ENCODE measurements around the gene ZNF286A. TPM values are rescaled to one million over a fixed set of nuclear protein-coding genes. Genes with fewer than 3 reads are reported as not detected.

Gene ZNF286A
- polyA plus RNA-seq, 1 donor (not counting 4 experiments of a cell fraction or from before 2014, with no cell fraction given) = 19.5 TPM

DNA sequence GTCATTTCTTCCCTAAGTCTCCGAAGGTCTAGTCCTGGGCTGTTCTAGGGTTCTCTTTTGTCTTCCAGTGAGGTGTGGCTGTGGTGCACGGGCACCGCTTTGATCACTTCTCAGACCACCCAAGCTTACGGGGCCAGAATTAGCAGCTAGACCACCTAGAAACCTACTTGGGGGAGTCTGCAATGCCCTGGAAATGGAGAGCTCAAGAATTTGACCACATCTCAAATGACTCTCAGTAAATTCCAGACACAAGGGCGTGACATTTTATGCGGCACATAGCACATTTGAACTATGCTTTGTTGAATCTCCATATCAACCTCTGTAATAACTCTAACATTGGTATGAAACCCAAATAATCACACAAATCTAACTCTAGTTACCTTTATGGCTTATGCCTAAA is 40.3 kb upstream of the ZNF286A start:
- Histone ChIP-seq H3K27me3 (ENCODE audit: control insufficient read depth, extremely low read depth, insufficient read depth, low read length) (no peaks in the 10 kb centered on the region), H2AFZ (ENCODE audit: control insufficient read depth, low read length) (no peak overlapping the region), H3K9me3 (ENCODE audit: control insufficient read depth, low read depth, low read length) (no peaks in the 10 kb centered on the region), H3K27ac (ENCODE audit: control insufficient read depth, insufficient read depth, low read length) (peak overlapping the region; percentile 90), H3K36me3 (ENCODE audit: control insufficient read depth in 2 of 2, extremely low read depth in 1 of 2, insufficient read depth in 2 of 2, low read length in 2 of 2) (peaks cover 0 to 2% of the 10 kb centered on the region in 2 experiments), H4K20me1 (ENCODE audit: control insufficient read depth, extremely low read depth, insufficient read depth, low read length) (no peaks in the 10 kb centered on the region), H3K79me2 (ENCODE audit: control insufficient read depth, insufficient read depth, low read length) (no peaks in the 10 kb centered on the region), H3K4me3 (ENCODE audit: control insufficient read depth in 2 of 3, extremely low read depth in 1 of 3, insufficient read depth in 2 of 3, low read depth in 1 of 3, low read length in 3 of 3) (no peak overlapping the region), H3K4me2 (ENCODE audit: control insufficient read depth, extremely low read depth, insufficient read depth, low read depth, low read length) (peak overlapping the region; percentile 72), H3K4me1 (ENCODE audit: control insufficient read depth, extremely low read depth, insufficient read depth, low read length) (peaks cover 51% of the 10 kb centered on the region), H3K9me1 (ENCODE audit: control insufficient read depth, extremely low read depth, insufficient read depth, low read length) (no peaks in the 10 kb centered on the region), H3K9ac (ENCODE audit: control insufficient read depth, extremely low read depth, insufficient read depth, low read length) (peak overlapping the region; percentile 43)
- dilution Hi-C loops (cut with MboI; ENCODE audit: extremely low pct_ligation_motif_present, low sequenced_read_pairs) = no loop called here
- FAIRE-seq = no peak
- no peak for DNase-seq (ENCODE audit: low read depth, low spot score)
- no peak for TF ChIP-seq EZH2 (IDR thresholded peaks at IDR 0.05; ENCODE audit: low read length)
- TF ChIP-seq, protein P1, sequence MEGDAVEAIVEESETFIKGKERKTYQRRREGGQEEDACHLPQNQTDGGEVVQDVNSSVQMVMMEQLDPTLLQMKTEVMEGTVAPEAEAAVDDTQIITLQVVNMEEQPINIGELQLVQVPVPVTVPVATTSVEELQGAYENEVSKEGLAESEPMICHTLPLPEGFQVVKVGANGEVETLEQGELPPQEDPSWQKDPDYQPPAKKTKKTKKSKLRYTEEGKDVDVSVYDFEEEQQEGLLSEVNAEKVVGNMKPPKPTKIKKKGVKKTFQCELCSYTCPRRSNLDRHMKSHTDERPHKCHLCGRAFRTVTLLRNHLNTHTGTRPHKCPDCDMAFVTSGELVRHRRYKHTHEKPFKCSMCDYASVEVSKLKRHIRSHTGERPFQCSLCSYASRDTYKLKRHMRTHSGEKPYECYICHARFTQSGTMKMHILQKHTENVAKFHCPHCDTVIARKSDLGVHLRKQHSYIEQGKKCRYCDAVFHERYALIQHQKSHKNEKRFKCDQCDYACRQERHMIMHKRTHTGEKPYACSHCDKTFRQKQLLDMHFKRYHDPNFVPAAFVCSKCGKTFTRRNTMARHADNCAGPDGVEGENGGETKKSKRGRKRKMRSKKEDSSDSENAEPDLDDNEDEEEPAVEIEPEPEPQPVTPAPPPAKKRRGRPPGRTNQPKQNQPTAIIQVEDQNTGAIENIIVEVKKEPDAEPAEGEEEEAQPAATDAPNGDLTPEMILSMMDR (optimal IDR thresholded peaks at IDR 0.05 in 1 of 3, IDR thresholded peaks at IDR 0.05 in 1 of 3, conservative IDR thresholded peaks at IDR 0.05 in 1 of 3; ENCODE audit: extremely low read depth in 1 of 3, insufficient read depth in 2 of 3, low read length in 3 of 3) = no peak

DNA sequence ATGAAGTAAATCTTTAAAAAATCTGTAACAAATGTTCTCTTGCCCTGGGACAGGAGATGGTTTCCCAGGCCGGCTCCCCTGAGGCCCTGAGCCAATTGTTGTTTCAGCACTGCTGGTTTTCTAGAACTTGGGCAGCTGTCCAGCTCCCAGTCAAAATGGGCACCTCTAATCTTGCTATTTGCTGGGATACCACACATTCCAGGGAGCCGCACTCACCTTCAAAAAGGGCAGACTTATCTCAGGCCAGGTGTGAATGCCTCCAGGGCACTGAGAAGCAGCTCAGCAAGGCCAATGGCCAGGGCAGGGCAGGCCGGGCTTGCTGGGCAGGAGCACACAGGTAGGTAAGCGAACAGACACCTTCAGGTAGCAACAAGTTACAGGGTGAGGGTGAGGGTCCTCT is 39.9 kb upstream of the ZNF286A start:
- H3K36me3 ChIP-seq (ENCODE audit: control insufficient read depth in 2 of 2, extremely low read depth in 1 of 2, insufficient read depth in 2 of 2, low read length in 2 of 2) = peaks cover 0 to 2% of the 10 kb centered on the region in 2 experiments
- no peak overlapping the region for H3K4me3 ChIP-seq (ENCODE audit: control insufficient read depth in 2 of 3, extremely low read depth in 1 of 3, insufficient read depth in 2 of 3, low read depth in 1 of 3, low read length in 3 of 3)
- peak; percentile 95 for DNase-seq (ENCODE audit: low read depth, low spot score)
- dilution Hi-C loops (cut with MboI; ENCODE audit: extremely low pct_ligation_motif_present, low sequenced_read_pairs) = no loop called here
- H3K4me1 ChIP-seq (ENCODE audit: control insufficient read depth, extremely low read depth, insufficient read depth, low read length) = peaks cover 51% of the 10 kb centered on the region
- H3K9ac ChIP-seq (ENCODE audit: control insufficient read depth, extremely low read depth, insufficient read depth, low read length) = peak overlapping the region; percentile 28
- H3K27me3 ChIP-seq (ENCODE audit: control insufficient read depth, extremely low read depth, insufficient read depth, low read length) = no peaks in the 10 kb centered on the region
- no peak overlapping the region for H2AFZ ChIP-seq (ENCODE audit: control insufficient read depth, low read length)
- H3K79me2 ChIP-seq (ENCODE audit: control insufficient read depth, insufficient read depth, low read length) = no peaks in the 10 kb centered on the region
- peak overlapping the region; percentile 90 for H3K27ac ChIP-seq (ENCODE audit: control insufficient read depth, insufficient read depth, low read length)
- no peaks in the 10 kb centered on the region for H4K20me1 ChIP-seq (ENCODE audit: control insufficient read depth, extremely low read depth, insufficient read depth, low read length)
- TF ChIP-seq, protein P1 (optimal IDR thresholded peaks at IDR 0.05 in 1 of 3, IDR thresholded peaks at IDR 0.05 in 1 of 3, conservative IDR thresholded peaks at IDR 0.05 in 1 of 3; ENCODE audit: extremely low read depth in 1 of 3, insufficient read depth in 2 of 3, low read length in 3 of 3) = no peak
- TF ChIP-seq EZH2 (IDR thresholded peaks at IDR 0.05; ENCODE audit: low read length) = no peak
- H3K9me1 ChIP-seq (ENCODE audit: control insufficient read depth, extremely low read depth, insufficient read depth, low read length) = no peaks in the 10 kb centered on the region
- peak; percentile 65 for FAIRE-seq
- H3K4me2 ChIP-seq (ENCODE audit: control insufficient read depth, extremely low read depth, insufficient read depth, low read depth, low read length) = peak overlapping the region; percentile 72
- H3K9me3 ChIP-seq (ENCODE audit: control insufficient read depth, low read depth, low read length) = no peaks in the 10 kb centered on the region

Data from keratinocyte (primary cell).